Neural progenitor cell (in vitro differentiated cells): ENCODE results near the gene TMEM175.

Experiments used
- CTCF ChIP-seq: fragments of 200-600 bp; sonication (generic); IDR thresholded peaks from 2 replicates; pipeline ENCODE4 v1.5.1; 2017; ENCODE audit warnings: antibody characterized with exemption, mild to moderate bottlenecking
- EZH2phosphoT487 ChIP-seq: fragments of 200-600 bp; sonication (generic); IDR thresholded peaks from 2 replicates; pipeline ENCODE4 v1.6.1; 2017; ENCODE audit warnings: antibody characterized with exemption

- no peak for TF ChIP-seq CTCF
- TF ChIP-seq EZH2phosphoT487 = no peak
Observed at GRCh38 chr4:895596-895995, 36.7 kb upstream of the TMEM175 start.
